Fibroblast of skin of back (primary cell): ENCODE measurements around the gene ATP9A.
"Not testable (repeated sequence)": the region's sequence is repeated elsewhere in the genome, so short reads cannot be mapped to it uniquely, and the experiment has no call there.

ENCODE experiments used
- DNase-seq: peaks from one replicate; pipeline ENCODE4 v3.0.0-alpha.2; 2013

The ATP9A gene

DNA sequence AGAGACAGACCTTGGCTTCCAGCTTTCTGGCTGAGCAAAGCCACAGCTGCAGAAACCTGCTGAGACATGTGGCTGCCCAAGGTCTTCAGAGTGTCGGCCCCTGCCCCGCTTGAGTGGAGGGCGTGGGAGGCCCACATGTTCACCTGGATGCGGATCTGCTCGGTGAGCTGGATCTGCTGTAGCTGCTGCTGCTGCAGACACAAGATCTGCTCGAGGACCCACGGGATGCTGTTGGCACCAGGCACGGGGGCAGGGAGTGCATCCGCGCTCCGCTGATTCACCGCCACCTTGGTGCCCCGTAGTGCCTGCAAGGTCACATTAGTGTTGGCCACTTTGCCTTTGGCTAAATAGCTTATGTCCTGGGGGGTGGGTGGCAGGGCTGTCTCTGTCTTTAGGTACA is 23.4 kb upstream of the ATP9A start:
- DNase-seq: no peak

DNA sequence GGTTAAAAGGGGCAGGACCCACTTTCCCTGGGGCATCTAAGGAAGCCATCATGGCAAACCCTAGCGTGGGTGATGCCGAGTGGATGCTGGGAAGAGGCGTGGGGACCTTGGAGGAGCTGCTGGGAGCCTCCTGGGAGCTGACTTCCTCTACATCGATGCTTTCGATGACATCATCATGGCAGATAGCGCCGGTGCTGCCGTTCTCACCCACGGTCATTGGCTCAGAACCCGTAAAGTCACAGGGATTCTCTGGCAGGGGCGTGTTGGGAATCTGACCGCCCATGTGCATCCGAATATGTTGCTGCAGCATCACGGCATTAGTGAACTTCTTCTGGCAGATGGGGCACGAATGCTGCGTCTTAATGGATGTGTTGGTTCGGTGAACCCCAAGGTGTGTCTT is 22.1 kb upstream of the ATP9A start:
- no peak for DNase-seq

DNA sequence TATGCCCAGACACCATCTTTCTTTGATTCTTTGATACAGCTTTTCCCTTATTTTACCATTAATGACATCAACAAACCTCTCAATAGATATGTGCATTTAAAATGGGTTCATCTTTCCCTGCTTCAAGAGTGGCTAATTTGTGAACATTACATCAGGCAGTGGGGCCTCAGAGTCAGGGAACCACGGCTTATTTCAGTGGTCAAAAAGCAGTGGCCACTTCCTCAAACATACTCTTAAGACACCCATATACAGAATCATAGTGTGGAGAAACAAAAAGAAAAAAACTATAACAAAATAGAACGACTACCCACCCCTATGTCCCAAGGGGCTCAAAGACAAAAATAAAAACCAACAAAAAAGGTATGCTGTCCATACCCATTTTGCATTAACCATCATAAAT is 21.2 kb upstream of the ATP9A start:
- DNase-seq: no peak

DNA sequence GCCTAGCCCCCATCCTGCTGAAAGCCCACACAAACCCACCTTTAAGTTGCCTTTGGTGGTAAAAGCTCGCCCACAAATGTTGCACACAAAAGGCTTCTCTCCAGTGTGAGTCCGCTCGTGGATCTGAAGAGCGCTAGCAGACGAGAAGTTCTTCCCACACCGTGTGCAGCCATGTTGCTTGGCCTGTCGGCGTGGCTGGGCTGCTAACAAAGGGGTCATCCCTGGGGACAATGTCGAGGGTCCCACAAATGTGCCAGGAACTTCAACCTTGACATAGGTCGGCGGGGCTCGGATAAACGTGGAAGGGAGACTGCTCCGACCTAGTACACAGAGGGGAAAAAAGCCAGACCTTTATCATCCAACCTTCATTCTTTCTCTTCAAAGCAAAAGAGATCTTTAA is 20.6 kb upstream of the ATP9A start:
- no peak for DNase-seq

DNA sequence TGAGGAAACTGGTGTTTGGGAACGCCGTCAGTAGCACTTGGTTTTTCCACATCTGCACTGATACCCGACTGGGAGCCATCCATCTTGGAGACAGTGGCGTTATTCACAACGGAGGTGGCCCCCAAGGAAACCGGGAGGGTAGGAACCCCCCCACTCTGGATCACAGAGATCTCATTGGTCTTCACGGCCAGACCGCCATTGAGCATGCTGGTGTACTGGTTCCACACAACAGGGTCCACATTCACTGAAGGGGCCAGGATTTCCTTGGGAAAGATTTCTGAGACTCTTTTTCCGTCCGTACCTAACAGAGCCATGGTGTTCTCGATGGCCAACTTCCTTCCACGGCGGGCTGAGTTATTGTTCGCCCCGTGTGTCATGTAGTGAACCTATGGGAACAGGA is 16.1 kb upstream of the ATP9A start:
- no peak for DNase-seq

DNA sequence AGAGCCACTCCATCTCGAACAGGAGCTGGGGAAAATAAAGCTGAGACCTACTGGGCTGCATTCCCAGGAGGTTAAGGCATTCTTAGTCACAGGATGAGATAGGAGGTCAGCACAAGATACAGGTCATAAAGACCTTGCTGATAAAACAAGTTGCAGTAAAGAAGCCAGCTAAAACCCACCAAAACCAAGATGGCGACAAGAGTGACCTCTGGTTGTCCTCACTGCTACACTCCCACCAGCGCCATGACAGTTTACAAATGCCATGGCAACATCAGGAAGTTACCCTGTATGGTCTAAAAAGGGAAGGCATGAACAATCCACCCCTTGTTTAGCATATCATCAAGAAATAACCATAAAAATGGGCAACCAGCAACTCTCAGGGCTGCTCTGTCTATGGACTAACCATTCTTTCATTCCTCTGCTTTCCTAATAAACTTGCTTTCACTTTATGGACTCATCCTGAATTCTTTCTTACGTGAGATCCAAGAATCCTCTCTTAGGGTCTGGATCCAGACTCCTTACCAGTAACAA is 10.1 kb upstream of the ATP9A start:
- DNase-seq: not testable (repeated sequence)

DNA sequence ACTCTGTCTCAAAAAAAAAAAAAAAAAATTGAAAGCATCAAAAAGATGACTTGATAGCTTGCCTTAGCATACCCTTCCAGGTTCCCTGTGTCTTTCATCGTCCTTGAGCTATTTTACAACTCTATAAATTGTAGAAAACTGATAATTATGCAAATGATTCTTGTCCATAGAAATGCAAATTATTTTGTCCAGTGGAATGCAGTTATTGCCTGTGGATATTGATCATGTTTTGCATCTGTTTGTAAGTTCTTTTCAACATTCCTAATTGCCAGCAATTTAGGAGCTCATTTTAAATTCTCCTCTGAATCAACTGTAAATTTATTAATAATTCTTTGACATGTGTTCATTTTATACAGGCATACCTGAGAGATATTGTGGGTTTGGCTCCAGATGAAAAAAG is 7.1 kb upstream of the ATP9A start:
- DNase-seq: no peak

DNA sequence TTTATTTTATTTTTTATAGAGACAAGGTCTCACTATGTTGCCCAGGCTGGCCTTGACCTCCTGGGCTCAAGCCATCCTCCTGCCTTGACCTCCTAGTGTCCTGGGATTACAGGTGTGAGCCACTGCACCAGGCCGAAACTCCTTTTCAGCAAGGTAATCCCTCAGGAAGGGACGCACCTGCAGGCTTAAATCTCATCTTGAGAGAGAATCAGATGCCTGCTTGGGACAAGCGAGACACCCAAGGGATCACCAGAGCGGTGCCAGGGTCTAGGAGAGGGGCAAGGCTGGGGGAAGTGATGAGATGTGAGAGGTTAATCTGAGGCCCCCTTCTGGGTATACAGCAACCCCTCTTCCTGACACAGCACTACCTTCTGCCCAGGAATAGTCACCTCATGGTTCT is 4.0 kb upstream of the ATP9A start:
- DNase-seq: no peak

DNA sequence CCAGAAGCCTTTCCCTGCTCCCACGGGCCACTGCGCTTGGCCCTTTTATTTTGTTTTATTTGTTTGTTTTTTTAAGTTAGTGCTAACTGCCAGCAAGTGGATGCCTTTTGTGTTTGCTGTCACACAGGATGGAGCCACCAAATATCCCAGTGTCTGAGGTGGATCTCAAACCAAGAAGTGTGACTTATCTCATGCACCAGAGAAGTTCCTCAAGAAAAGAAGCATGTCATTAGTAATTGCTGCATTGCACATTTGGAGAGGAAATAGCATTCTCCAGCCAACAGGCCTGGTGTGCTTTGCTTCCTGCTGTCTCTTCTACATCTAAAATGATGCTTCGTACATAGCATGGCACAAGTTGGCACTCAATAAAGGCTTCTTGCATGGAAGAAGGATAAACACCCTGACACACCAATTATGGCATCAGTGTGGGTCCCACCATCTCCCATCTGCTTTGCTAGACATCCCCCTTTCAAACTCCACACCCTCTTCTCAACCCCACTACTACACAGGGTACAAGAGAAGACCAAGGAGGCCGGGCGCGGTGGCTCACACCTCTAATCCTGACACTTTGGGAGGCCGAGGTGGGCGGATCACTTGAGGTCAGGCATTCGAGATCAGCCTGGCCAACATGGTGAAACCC is 1.9 kb upstream of the ATP9A start:
- peak; percentile 56 for DNase-seq

DNA sequence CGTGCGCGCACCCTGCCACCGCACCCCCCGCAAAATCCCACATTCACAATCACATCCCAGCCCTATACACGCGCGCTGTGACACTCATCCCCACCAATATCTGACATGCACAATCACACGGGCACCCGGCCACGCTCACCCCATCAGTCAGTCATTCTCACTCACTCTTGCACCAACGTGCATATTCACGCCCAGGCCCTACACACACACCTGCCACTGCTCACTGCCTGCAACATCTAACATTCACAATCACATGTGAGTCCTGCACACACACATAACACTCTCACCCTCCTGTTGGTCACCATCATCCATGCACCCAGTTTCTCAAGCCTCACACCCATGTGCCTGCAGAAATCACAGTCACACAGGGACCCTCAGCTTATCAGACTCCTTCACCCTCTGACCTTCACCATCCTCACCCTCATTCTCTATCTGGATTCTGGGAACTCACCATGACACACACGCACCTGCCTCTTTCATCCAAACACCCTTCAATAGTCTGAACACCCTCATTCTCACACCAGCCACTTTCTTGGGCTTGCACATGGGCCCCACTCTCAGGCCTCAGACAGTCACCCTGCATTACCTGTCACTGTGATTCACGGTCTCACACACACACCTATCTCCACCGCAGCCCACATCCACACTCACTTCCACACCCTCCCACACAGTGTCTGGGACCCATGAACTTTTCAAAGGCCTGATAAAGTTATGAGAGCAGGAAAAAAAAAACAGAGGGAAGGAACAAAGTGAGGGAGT is 748 bp upstream of the ATP9A start:
- DNase-seq: no peak

DNA sequence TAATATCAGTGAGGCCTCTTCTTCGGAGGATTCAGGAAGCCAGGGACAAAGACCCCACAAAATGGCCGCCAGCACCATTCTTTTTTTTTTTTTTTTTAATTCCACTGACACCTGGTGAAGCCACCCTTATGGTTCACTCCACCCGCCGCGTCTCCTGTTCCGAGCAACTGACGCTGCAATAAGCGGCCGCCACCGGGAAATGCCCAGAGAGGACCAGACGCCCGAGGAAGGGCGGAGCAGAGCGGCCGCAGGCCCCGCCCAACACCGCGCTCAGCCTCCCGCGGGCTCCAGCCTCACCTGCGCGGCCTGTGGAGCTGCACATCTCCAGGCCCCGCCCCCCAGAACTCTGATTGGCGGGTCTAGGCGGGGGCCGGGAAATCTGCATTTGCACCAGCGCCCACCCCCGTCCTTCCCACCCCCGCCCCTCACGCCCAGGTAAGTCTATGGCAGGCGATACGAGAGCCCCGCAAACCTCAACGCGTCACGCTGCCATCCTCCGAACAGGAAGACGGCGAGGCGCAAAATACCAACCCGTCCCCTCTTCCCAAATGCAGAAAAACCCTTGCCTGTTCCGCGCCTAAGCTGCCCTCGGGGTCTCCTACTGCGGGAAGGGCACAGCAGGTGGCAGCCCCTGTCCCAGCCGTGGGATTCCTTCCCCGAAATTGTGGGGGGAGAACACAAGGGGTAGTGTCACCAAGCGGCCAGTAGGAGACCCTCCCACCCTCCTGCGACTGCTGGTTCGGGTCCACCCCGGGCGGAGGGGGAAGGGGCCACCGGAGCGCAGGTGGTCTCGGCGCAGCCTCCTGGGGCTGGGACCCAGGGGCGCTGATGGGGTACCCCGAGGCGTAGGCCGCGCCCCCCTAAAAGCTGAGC is 960 bp downstream of the ATP9A start:
- peak; percentile 32 for DNase-seq

DNA sequence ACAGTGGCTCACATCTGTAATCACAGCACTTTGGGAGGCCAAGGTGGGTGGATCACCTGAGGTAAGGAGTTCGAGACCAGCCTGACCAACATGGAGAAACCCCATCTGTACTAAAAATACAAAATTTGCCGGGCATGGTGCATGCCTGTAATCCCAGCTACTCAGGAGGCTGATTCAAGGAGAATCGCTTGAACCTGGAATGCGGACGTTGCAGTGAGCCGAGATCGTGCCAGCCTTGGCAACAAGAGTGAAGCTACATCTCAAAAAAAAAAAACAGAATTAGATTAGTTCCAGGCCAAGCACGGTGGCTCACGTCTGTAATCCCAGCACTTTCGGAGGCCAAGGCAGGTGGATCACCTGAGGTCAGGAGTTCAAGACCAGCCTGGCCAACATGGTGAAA is 2.8 kb downstream of the ATP9A start:
- DNase-seq: not testable (repeated sequence)

DNA sequence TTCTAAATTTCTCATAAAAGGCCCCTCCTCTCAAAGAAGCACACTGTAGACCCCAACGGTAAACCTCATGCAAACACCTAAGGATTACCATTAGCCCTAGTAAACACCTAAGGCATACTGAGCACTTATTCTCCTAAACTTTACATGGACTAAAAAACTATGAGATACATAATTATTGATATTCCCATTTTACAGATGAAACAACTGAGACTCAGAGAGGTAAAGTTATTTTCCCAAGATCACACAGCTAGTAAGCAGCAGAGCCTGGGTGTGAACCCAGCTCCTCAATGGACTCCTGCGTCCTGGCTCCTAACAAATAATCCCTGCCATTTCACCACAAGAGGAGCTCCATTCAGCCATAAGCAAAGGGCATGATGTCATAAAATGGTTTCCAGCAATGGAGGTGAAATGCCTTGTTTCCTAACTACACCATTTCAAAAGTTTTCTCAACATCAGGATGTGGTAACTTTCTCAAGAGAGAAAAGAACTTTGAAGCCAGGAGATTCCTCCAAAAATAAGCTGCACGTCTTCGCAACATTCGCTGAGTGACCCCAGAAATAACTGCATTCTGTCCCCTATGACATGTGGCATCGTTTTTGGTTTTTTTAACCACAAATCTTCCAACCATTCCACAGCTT is 4.1 kb downstream of the ATP9A start:
- DNase-seq: no peak

DNA sequence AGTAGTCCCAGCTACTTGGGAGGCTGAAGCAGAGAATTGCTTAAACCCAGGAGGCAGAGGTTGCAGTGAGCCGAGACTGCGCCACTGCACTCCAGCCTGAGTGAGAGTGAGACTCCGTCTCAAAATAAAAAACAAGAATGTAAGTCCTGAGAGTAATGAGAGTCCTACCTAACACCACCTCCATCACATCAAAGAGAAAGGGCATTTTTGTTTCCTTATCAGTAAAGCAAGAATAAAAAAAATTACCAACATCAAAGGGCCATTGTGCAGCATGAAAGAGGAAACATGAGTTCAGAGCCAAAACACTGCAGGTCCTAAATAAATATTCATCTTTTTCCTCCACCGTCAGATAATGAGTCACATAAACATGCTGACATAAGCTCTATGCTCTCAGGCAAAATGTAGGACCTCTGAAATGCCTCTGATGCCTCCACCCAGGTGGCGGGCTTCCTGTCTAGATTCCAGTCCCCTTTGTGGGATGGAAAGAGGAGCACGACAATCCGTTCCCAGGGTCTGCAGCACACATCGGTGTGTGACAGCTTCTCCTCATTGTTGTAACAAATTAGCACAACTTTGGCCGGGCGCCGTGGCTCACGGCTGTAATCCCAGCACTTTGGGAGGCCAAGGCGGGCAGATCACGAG is 7.2 kb downstream of the ATP9A start:
- peak; percentile 49 for DNase-seq

DNA sequence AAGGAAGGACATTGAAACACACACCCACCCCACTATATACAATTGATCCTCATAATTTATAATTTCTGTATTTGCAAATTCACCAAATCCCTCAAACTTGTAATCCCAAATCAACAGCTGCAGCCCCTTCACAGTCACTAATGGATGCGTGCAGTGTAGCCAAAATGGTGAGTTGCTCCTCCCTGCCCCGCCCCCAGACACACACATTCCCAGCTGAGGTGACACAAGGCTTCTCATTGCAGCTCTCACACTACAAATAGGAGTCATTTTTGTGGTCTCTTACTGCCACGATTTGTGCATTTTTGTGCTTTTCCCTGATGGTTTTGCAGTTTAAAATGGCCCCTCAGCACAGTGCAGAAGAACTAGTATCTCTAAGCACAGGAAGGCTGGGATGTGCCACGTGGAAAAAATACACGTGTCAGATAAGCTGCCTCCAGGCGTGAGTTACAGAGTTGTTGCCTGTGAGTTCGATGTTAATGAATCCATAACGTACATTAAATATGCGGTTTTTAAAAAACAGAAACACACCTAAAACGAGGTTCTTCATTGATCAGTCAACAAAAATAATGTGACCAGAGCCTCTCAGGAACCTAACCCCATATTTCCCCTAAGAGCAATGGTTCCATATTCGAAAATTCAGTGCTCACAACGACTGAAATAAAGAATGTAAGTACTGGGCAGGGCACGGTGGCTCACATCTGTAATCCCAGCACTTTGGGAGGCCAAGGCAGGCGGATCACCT is 8.2 kb downstream of the ATP9A start:
- peak; percentile 56 for DNase-seq

DNA sequence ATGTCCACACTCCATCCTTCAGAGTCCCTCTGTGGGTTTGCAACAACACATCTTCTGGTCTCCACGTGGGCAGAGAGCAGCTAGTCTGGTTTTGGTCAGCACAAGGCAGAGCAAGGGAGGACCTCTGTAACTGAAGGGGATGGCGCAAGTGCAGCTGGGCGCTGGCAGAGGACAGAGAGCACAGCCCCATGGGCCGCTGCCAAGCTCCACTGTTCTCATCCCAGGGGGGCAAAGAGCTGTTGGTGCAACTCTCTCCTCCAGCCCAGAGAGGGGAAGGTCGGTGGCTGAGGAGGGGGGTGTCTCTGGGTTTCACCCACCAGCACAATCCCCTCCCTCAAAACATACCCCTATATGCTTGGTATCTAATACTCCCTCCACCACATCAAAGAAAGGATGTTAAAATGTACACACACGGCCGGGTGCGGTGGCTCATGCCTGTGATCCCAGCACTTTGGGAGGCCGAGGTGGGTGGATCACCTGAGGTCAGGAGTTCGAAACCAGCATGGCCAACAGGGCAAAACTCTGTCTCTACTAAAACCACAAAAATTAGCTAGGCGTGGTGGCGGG is 9.1 kb downstream of the ATP9A start:
- no peak for DNase-seq

DNA sequence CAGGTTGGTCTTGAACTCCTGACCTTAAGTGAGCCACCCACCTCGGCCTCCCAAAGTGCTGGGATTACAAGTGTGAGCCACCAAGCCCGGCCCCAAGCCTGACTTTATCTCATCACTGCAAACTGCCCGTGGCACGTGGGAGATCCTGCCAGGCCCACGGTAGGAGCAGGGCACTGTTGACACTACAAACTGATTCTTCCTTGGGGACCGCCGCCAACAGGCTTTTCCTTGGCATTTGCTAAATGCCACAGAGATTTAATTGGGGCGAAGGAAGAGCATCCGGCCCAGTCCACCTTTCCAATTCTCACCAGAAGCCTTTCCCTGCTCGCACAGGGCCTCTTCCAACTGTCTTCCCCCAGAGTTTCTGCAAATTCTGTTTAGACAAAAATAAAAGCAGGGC is 11.0 kb downstream of the ATP9A start:
- no peak for DNase-seq

DNA sequence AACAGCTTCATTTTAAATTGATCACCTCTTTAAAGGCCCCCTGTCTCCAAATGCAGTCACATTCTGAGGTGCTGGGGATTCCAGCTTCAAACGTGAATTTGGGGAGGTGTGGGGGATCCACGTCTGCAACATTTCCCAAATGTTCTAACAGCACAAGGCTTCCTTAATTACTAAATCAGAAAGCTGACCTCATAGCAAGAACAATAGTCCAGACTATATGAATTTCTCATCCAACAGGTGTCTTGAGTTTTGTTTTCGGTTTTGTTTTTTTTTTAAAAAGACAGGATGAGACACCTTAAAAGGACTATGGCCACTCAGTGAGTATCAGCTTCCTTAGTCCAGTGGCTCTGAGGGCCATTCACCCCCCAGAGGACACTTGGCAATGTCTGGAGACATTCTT is 11.5 kb downstream of the ATP9A start:
- no peak for DNase-seq

DNA sequence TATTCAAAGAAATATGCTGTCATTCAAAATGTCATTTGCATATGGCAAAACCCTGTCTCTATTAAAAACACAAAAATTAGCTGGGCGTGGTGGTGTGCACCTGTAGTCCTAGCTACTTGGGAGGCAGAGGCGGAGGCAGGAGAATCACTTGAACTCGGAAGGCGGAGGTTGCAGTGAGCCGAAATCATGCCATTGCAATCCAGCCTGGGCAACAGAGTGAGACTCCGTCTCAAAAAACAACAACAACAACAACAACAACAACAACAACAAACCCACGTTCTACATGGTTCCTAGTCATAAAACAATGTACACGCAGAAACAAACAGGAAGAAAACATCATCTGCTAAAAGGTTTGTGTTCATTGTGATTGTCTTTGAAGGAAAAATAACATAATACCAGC is 15.0 kb downstream of the ATP9A start:
- DNase-seq: not testable (repeated sequence)

DNA sequence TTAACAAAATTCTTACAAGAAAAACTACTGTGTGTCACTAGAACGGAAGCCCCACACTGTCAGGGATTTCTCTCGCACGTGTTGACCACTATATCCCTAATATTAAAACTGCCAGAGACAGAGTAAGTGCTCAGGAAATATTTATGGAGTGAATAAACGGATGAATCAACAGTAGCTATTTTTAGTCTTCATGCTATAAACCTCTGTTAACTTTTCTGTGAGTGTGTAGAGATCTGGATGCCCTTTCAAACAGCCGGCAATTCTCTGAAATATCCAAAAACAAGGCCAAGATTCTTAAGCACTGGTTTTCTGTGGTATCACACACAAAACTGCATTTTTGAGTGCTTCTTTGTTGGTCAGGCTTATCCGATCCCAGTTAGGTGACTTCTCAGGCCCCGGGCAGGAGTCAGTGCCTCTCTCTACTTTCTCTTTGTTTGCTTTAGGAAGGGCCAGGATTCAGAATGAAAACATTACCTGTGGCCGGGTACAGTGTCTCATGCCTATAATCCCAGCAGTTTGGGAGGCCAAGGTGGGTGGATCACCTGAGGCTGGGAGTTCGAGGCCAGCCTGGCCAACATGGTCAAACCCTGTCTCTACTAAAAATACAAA is 15.7 kb downstream of the ATP9A start:
- DNase-seq: peak; percentile 95
